ENCODE data around the gene RFPL3. TPM values are rescaled to one million over a fixed set of nuclear protein-coding genes. Genes with fewer than 3 reads are reported as not detected.

The RFPL3 gene
- total and polyA plus RNA-seq, 2 experiments from 2014 or later = not detected

GRCh38 chr22:32325416-32325801 is 32.3 kb upstream of the RFPL3 start (continued):
- no peak for TF ChIP-seq ZNF462 (CRISPR knock-in tag; IDR thresholded peaks at IDR 0.05)
- TF ChIP-seq STAT1 (IDR thresholded peaks at IDR 0.05; ENCODE audit: unreplicated experiment) = no peak
- TF ChIP-seq JUNB (IDR thresholded peaks at IDR 0.05; ENCODE audit: unreplicated experiment) = no peak

- peaks cover 16% of the 10 kb centered on the region for H3K4me1 Mint-ChIP-seq
- H3K9me3 Mint-ChIP-seq = peaks cover 15% of the 10 kb centered on the region
- ATAC-seq = peak; percentile 91
- TF ChIP-seq ZNF331 (CRISPR knock-in tag; IDR thresholded peaks at IDR 0.05; ENCODE audit: low read depth) = no peak
- TF ChIP-seq POLR2AphosphoS5 (IDR thresholded peaks at IDR 0.05; ENCODE audit: low read depth) = no peak
- TF ChIP-seq EZH2 (IDR thresholded peaks at IDR 0.05; ENCODE audit: low read depth, unreplicated experiment) = no peak
- no peak for TF ChIP-seq REST (IDR thresholded peaks at IDR 0.05; ENCODE audit: unreplicated experiment)
- TF ChIP-seq NANOG (IDR thresholded peaks at IDR 0.05; ENCODE audit: borderline replicate concordance) = no peak
- TF ChIP-seq CREB1 (CRISPR knock-in tag; IDR thresholded peaks at IDR 0.05; ENCODE audit: low read depth) = no peak
Observed at GRCh38 chr22:32325811-32326237, 31.8 kb upstream of the RFPL3 start.

More at GRCh38 chr22:32325811-32326237, 31.8 kb upstream of the RFPL3 start:
- Mint-ChIP-seq H3K27me3 (ENCODE audit: insufficient read depth, low read depth, poor library complexity) (peaks cover 23% of the 10 kb centered on the region), H3K27ac (peak overlapping the region; percentile 61), H3K36me3 (ENCODE audit: low read depth) (peaks cover 17% of the 10 kb centered on the region), H3K4me3 (no peak overlapping the region)
- Histone ChIP-seq H3K79me2 (replicated peaks; ENCODE audit: insufficient read depth) (no peaks in the 10 kb centered on the region), H4K20me1 (replicated peaks; ENCODE audit: insufficient read depth) (no peaks in the 10 kb centered on the region), H3K9me2 (ENCODE audit: insufficient read depth) (no peaks in the 10 kb centered on the region), H3K4me2 (peak overlapping the region; percentile 71), H3F3A (replicated peaks; ENCODE audit: low read depth) (no peaks in the 10 kb centered on the region), H3K27me3 (ENCODE audit: insufficient read depth) (no peaks in the 10 kb centered on the region), H3K27ac (ENCODE audit: low read depth) (peak overlapping the region; percentile 80; the same call in 1 of the 2 replicates), H3K4me3 (no peak overlapping the region), H2AFZ (no peak overlapping the region), H3K36me3 (ENCODE audit: insufficient read depth) (no peaks in the 10 kb centered on the region), H3K4me1 (ENCODE audit: insufficient read depth) (peaks cover 5% of the 10 kb centered on the region)
- DNase-seq (ENCODE audit: low spot score) = peak; percentile 87

Data from GM23338 (cell line).